Activated naive CD8-positive, alpha-beta T cell (primary cell): ENCODE measurements around the gene HDHD2.
"Not testable (repeated sequence)": the region's sequence is repeated elsewhere in the genome, so short reads cannot be mapped to it uniquely, and the experiment has no call there.

Experiments used
- H3K27ac Mint-ChIP-seq: one replicate; pipeline ENCODE4 v1.8.0; 2021; ENCODE audit warnings: mixed read lengths
- H3K27me3 Mint-ChIP-seq: one replicate; pipeline ENCODE4 v1.8.0; 2021; ENCODE audit warnings: mixed read lengths
- H3K36me3 Mint-ChIP-seq: one replicate; pipeline ENCODE4 v1.8.0; 2021; ENCODE audit warnings: mixed read lengths
- H3K4me1 Mint-ChIP-seq: one replicate; pipeline ENCODE4 v1.8.0; 2021; ENCODE audit warnings: low read depth, mixed read lengths
- H3K4me3 Mint-ChIP-seq: one replicate; pipeline ENCODE4 v1.8.0; 2021; ENCODE audit warnings: mild to moderate bottlenecking, mixed read lengths
- H3K9me3 Mint-ChIP-seq: one replicate; pipeline ENCODE4 v1.8.0; 2021; ENCODE audit warnings: low read depth, mixed read lengths

HDHD2 gene

DNA sequence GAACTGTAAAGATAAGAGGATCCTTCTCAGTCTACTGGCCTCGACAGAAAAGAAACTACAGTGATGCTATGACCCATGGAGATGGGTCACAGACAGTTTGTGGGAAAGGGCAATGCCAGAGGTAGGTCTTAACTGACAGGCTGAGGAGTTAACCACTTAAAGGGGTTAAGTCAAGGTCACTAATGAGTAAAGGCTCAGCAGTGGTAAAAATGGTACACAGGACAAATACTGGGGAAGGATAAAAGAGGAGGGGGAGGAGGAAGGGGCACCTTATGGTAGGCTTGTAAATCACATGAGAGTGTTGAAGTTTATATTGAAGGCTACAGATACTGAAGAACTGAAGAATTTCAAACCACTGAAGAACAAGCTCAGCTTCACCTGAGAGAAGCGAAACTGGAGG lies 16.0 kb upstream of the HDHD2 start:
- H3K4me1 Mint-ChIP-seq = peaks cover 47% of the 10 kb centered on the region
- no peaks in the 10 kb centered on the region for H3K27me3 Mint-ChIP-seq
- no peak overlapping the region for H3K27ac Mint-ChIP-seq
- H3K36me3 Mint-ChIP-seq = peaks cover 2% of the 10 kb centered on the region
- H3K9me3 Mint-ChIP-seq = no peaks in the 10 kb centered on the region
- H3K4me3 Mint-ChIP-seq = no peak overlapping the region

GRCh38 chr18:47163241-47163640 lies 12.9 kb upstream of the HDHD2 start:
- Mint-ChIP-seq H3K4me3 (no peak overlapping the region), H3K4me1 (peaks cover 29% of the 10 kb centered on the region), H3K27ac (no peak overlapping the region), H3K27me3 (no peaks in the 10 kb centered on the region), H3K9me3 (no peaks in the 10 kb centered on the region), H3K36me3 (peaks cover 2% of the 10 kb centered on the region)

DNA sequence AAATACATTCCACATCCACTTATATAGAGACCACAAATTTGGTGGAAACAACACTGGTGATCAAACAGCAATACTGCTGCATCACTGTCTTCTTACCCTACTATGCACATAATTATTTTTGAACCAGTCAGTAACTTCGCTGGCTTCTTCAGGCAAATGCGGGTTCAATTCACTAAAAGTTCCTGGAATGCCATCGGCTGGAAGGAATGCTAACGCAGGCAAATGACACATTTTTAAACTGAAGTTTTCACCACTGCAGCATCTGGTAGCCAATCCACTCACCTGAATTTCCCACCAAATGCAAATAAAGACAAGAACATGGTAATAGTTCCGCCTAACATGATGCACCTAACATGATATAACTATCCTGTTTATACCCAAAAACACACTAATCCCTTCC lies 10.0 kb upstream of the HDHD2 start:
- Mint-ChIP-seq H3K9me3 (no peaks in the 10 kb centered on the region), H3K27me3 (no peaks in the 10 kb centered on the region), H3K27ac (no peak overlapping the region), H3K36me3 (peaks cover 3% of the 10 kb centered on the region), H3K4me3 (no peak overlapping the region), H3K4me1 (peaks cover 22% of the 10 kb centered on the region)

DNA sequence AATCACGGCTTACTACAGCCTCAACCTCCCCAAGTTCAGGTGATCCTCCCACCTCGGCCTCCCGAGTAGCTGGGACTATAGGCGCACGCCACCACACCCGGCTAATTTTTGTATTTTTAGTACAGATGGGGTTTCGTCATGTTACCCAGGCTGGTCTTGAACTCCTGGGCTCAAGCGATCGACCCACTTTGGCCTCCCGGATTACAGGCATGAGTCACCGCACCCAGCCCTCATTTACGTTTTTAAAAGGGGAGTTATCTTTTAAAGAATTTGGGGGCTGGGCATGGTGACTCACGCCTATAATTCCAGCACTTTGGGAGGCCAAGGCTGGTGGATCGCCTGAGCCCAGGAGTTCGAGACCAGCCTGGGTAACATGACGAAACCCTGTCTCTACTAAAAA lies 8.1 kb upstream of the HDHD2 start:
- not testable (repeated sequence) for H3K4me3 Mint-ChIP-seq, H3K27ac Mint-ChIP-seq, H3K4me1 Mint-ChIP-seq, H3K9me3 Mint-ChIP-seq, H3K27me3 Mint-ChIP-seq, H3K36me3 Mint-ChIP-seq

DNA sequence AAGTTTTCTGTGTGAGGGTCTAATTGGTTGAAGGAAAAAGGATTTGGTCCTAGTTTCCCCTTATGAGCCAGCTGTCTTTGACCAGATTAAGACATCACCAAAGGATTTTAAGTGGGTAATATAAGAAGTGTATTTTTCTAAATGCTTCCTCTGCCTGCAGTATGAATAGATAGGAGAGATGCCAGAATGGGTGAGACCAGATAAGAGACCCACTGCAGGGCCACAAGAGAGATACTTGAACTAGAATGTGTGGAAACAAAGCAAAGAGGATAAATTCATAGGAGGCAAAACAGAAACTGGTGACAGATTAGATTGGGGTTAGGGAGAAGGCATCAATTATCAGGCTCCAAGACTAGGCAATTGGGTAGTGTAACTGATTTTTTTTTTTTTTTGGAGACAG lies 1.1 kb upstream of the HDHD2 start:
- Mint-ChIP-seq H3K9me3 (no peaks in the 10 kb centered on the region), H3K4me1 (peaks cover 42% of the 10 kb centered on the region), H3K27me3 (no peaks in the 10 kb centered on the region), H3K36me3 (peaks cover 11% of the 10 kb centered on the region), H3K4me3 (peak overlapping the region; percentile 98), H3K27ac (peak overlapping the region; percentile 97)

DNA sequence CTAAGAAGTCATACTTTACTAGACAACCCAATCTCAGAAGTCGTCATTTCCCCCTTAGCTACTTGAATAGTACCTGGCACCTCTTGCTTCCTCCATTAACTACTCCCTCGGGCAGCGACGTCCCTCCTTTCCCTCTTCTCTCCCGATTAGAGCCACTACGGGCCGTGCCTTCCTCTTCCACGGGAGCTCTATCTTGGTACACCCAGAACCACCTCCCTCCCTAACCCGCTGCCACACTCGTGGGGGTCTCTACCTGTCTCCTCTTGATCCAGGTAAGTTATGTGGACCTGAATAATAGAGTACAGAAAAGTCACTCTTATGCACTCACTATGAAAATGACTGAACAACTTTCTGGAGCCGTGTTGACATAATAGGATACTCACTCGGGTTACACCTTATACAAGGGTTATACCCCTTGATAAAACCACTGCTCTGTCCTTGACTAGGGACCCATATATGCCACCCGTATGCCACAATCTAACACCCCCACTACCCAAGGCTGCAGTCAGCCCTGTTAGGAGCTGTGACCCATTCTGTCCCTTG lies 595 bp upstream of the HDHD2 start:
- peaks cover 10% of the 10 kb centered on the region for H3K36me3 Mint-ChIP-seq
- H3K27ac Mint-ChIP-seq = peak overlapping the region; percentile 97
- peaks cover 44% of the 10 kb centered on the region for H3K4me1 Mint-ChIP-seq
- H3K4me3 Mint-ChIP-seq = peak overlapping the region; percentile 98
- no peaks in the 10 kb centered on the region for H3K27me3 Mint-ChIP-seq
- H3K9me3 Mint-ChIP-seq = no peaks in the 10 kb centered on the region

- Mint-ChIP-seq H3K4me1 (peaks cover 57% of the 10 kb centered on the region), H3K4me3 (peak overlapping the region; percentile 98), H3K36me3 (peaks cover 6% of the 10 kb centered on the region), H3K9me3 (no peaks in the 10 kb centered on the region), H3K27ac (peak overlapping the region; percentile 97), H3K27me3 (no peaks in the 10 kb centered on the region)
These were observed 757 bp downstream of the HDHD2 start for GRCh38 chr18:47149457-47150028.

DNA sequence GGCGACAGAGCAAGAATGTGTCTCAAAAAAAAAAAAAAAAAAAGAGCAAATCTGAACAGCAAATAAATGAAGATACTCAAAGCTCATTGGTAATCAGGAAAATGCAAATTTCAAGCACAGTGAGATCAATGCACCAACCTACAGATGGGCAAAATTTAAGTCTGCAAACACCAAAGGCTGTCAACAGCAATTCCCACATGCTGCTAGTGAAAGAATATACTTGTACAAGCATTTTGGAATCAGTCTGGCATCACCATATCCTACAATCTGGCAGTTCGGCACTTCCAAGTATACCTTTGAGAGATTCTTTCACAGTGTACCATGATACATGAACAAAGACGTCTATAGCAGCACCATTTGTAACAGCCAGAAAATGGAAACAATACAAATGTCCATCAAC lies 4.1 kb downstream of the HDHD2 start:
- Mint-ChIP-seq H3K27me3 (no peaks in the 10 kb centered on the region), H3K9me3 (no peaks in the 10 kb centered on the region), H3K4me1 (peaks cover 56% of the 10 kb centered on the region), H3K4me3 (no peak overlapping the region), H3K36me3 (peaks cover 5% of the 10 kb centered on the region), H3K27ac (no peak overlapping the region)

DNA sequence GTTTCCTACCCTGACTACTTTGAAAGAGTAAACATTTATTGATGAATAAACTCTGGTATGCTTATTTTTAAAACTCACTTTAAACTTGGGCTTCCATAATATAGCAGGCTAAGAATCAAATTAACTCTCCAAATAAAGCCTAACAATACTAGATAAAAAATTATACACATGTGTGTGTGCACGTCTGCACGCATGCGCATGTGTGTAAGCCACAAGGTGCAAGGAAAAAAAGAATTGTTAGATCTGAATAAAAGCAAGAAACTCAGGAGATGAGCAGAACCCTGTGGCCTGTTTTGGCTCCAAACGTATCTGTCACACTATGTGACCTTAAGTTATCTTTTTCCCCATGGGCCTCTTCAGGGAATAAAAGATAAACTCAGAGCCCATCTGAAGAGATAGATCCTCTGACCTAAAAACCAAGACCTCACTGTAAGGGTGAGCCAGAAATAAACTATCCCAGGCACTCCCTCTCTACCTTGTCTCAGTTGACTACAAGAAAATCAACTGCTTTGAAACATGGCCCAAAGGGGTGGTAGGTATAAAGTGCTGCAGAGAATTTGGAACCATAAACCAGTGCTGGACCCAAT lies 6.3 kb downstream of the HDHD2 start:
- H3K27me3 Mint-ChIP-seq = no peaks in the 10 kb centered on the region
- peaks cover 39% of the 10 kb centered on the region for H3K4me1 Mint-ChIP-seq
- H3K27ac Mint-ChIP-seq = no peak overlapping the region

DNA sequence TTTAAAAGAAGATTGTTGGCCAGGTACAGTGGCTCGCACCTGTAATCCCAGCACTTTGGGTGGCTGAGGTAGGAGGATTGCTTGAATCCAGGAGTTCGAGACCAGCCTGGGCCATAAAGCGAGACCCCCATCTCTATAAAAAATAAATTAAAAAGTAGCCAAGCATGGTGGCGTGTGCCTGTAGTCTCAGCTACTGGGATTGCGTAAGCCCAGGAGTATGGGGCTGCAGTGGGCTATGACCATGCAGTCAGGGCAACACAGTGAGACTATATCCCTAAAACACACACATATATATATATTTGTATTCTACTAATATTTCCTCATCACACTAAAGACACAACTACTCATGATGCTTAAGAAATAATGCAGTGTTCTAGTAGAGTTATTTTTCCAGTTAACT lies 7.1 kb downstream of the HDHD2 start:
- Mint-ChIP-seq H3K4me1 (peaks cover 30% of the 10 kb centered on the region), H3K27me3 (no peaks in the 10 kb centered on the region), H3K36me3 (peaks cover 14% of the 10 kb centered on the region), H3K27ac (no peak overlapping the region), H3K9me3 (no peaks in the 10 kb centered on the region), H3K4me3 (no peak overlapping the region)

More for the DNA sequence above, 6.3 kb downstream of the HDHD2 start:
- Mint-ChIP-seq H3K36me3 (peaks cover 14% of the 10 kb centered on the region), H3K4me3 (no peak overlapping the region), H3K9me3 (no peaks in the 10 kb centered on the region)

DNA sequence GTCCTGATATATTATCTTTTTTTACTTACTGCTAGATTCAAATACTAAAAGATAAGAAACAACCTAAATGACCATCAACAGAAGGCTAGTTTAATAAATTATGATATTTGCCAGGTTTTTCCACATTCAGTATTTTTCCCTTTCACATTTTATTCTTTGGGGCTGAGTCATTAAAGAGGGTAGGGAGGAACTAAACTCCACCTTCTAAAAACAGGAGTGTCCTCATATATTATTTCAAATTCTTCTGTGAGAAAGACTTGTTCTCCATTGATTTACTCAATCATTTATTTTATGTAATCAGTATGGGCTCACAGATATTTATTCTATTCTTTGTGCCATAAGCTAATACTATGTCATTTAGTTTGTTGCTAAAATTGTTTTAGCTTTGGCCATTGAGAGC lies 9.0 kb downstream of the HDHD2 start:
- Mint-ChIP-seq H3K9me3 (no peaks in the 10 kb centered on the region), H3K27me3 (no peaks in the 10 kb centered on the region), H3K4me3 (no peak overlapping the region), H3K4me1 (peaks cover 18% of the 10 kb centered on the region), H3K36me3 (peaks cover 12% of the 10 kb centered on the region), H3K27ac (no peak overlapping the region)

DNA sequence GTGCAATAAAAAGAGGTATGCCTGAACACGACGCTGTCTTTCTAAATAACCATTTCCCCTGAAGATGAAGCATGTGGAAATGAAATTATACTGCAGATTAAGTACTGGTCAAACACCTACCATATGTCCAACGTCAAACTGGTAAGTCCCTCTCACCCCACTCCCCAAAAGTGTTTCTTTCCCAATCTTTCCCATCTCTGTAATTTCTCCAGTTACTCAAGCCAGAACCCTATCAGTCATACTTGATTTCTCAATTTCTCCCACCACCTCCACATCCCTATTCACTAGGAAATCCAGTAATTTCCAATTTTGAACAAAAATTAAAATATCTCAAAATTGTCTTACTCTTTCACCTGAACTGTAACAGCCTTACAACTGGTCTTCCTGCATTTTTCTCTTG lies 29.2 kb downstream of the HDHD2 start:
- Mint-ChIP-seq H3K36me3 (peaks cover 27% of the 10 kb centered on the region), H3K27ac (no peak overlapping the region), H3K4me3 (no peak overlapping the region), H3K27me3 (no peaks in the 10 kb centered on the region), H3K9me3 (no peaks in the 10 kb centered on the region), H3K4me1 (no peaks in the 10 kb centered on the region)

DNA sequence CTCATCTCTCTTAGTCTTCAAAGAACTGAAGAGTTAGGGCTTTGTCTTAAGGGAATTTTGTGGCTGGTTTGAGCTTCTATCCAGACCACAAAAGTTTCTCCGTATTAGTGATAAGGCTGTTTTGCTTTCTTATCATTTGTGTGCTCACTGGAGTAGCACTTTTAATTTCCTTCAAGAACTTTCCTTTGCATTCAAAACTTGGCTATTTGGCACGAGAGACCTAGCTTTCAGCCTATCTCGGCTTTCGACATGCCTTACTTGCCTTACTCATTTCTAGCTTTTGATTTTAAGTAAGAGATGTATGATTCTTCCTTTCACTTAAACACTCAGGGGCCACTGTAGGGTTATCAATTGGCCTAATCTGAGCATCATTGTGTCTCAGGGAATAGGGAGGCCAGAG lies 29.9 kb downstream of the HDHD2 start:
- Mint-ChIP-seq H3K27ac (no peak overlapping the region), H3K27me3 (no peaks in the 10 kb centered on the region), H3K9me3 (no peaks in the 10 kb centered on the region), H3K36me3 (peaks cover 23% of the 10 kb centered on the region), H3K4me3 (no peak overlapping the region), H3K4me1 (no peaks in the 10 kb centered on the region)

DNA sequence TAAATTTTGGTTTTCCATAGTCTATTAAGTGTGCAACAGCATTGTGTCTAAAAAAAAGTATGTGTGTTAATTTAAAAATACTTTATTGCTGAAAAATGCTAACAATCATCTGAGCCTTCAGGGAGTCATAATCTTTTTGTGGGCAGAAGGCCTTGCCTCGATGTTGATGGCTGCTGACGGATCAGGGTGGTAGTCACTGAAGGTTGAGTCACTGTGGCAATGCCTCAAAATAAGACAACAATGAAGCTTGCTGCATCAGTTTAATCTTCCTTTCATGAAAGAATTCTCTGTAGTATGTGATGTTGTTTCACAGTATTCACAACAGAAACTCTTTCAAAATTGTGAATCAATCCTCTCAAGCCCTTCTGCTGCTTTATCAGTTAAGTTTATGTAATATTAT lies 31.3 kb downstream of the HDHD2 start:
- Mint-ChIP-seq H3K27ac (no peak overlapping the region), H3K9me3 (no peaks in the 10 kb centered on the region), H3K36me3 (peaks cover 21% of the 10 kb centered on the region), H3K27me3 (no peaks in the 10 kb centered on the region), H3K4me1 (no peaks in the 10 kb centered on the region), H3K4me3 (no peak overlapping the region)

DNA sequence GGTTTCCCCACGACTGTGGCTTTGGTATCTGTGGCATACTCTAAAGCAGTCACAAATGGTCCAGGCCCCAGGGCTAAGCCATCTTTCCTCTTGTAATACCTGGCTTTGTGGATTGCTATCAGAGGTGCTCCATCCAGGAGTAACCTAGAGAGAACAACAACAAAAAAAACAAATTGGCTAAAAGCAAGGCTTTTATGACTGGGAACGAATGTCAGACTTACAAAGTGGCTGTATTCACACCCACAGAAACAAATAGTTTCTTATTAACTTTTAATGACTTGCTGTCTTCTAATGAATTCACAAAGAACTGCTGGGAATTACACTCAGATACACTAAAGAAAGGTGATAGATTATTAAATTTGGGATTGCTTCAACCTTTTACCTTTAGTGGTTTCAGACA lies 35.1 kb downstream of the HDHD2 start:
- Mint-ChIP-seq H3K4me3 (no peak overlapping the region), H3K27ac (no peak overlapping the region), H3K9me3 (no peaks in the 10 kb centered on the region), H3K27me3 (no peaks in the 10 kb centered on the region), H3K36me3 (peaks cover 14% of the 10 kb centered on the region), H3K4me1 (no peaks in the 10 kb centered on the region)
